Keratinocyte (primary cell): ENCODE results near the gene MEAK7. TPM values are rescaled to one million over a fixed set of nuclear protein-coding genes. Genes with fewer than 3 reads are reported as not detected.

ENCODE experiments used
- DNase-seq: peaks from one replicate; pipeline ENCODE4 v3.0.0-alpha.2; 2011; ENCODE audit warnings: low read depth, missing footprints, low spot score
- FAIRE-seq: peaks from 2 replicates; lab custom pipeline; 2011; peaks lifted over from hg19 to GRCh38; lab: Jason Lieb, UNC
- H2AFZ ChIP-seq: 2 replicates; pipeline ENCODE4 v1.6.0; 2012; ENCODE audit warnings: low read length, control low read depth, inconsistent platforms; ENCODE audit not compliant: control insufficient read depth
- H3K27ac ChIP-seq: 2 replicates; pipeline ENCODE4 v1.5.1; 2011; ENCODE audit warnings: low read length; ENCODE audit not compliant: control insufficient read depth, insufficient read depth
- H3K27me3 ChIP-seq: 3 replicates; pipeline ENCODE4 v1.6.0; 2011; ENCODE audit warnings: low read length; ENCODE audit not compliant: control insufficient read depth, insufficient read depth; ENCODE audit errors: extremely low read depth
- H3K36me3 ChIP-seq, 2 experiments: 2 replicates in 1 of 2; 3 replicates in 1 of 2; pipeline ENCODE4 v1.5.1; 2011; ENCODE audit warnings: low read length in 2 of 2, mild to moderate bottlenecking in 1 of 2; ENCODE audit not compliant: control insufficient read depth in 2 of 2, insufficient read depth in 2 of 2; ENCODE audit errors: extremely low read depth in 1 of 2
- H3K4me1 ChIP-seq: 3 replicates; pipeline ENCODE4 v1.5.1; 2011; ENCODE audit warnings: low read length; ENCODE audit not compliant: control insufficient read depth, insufficient read depth; ENCODE audit errors: extremely low read depth
- H3K4me2 ChIP-seq: 3 replicates; pipeline ENCODE4 v1.6.0; 2011; ENCODE audit warnings: low read depth, low read length; ENCODE audit not compliant: control insufficient read depth, insufficient read depth; ENCODE audit errors: extremely low read depth
- H3K4me3 ChIP-seq, 3 experiments: fragments of 200-600 bp in 1 of 3; sonication (generic) in 1 of 3; 2 replicates in 2 of 3; 3 replicates in 1 of 3; pipeline ENCODE4 v1.5.1; 2011 to 2016; ENCODE audit warnings: low read length in 3 of 3, mild to moderate bottlenecking in 3 of 3, control low read depth in 2 of 3, inconsistent platforms in 1 of 3, low read depth in 1 of 3, mixed read lengths in 1 of 3, mixed run types in 1 of 3, moderate library complexity in 1 of 3; ENCODE audit not compliant: control insufficient read depth in 2 of 3, insufficient read depth in 2 of 3; ENCODE audit errors: extremely low read depth in 1 of 3
- H3K79me2 ChIP-seq: 2 replicates; pipeline ENCODE4 v1.6.0; 2012; ENCODE audit warnings: low read length; ENCODE audit not compliant: control insufficient read depth, insufficient read depth
- H3K9ac ChIP-seq: 3 replicates; pipeline ENCODE4 v1.6.0; 2011; ENCODE audit warnings: low read length; ENCODE audit not compliant: control insufficient read depth, insufficient read depth; ENCODE audit errors: extremely low read depth
- H3K9me1 ChIP-seq: 3 replicates; pipeline ENCODE4 v1.6.0; 2011; ENCODE audit warnings: low read length; ENCODE audit not compliant: control insufficient read depth, insufficient read depth; ENCODE audit errors: extremely low read depth
- H3K9me3 ChIP-seq: 2 replicates; pipeline ENCODE4 v1.5.1; 2012; ENCODE audit warnings: low read depth, low read length; ENCODE audit not compliant: control insufficient read depth
- H4K20me1 ChIP-seq: 3 replicates; pipeline ENCODE4 v1.6.0; 2011; ENCODE audit warnings: low read length; ENCODE audit not compliant: control insufficient read depth, insufficient read depth; ENCODE audit errors: extremely low read depth
- EZH2 ChIP-seq: IDR thresholded peaks from one replicate; pipeline ENCODE4 v1.6.1; 2012; ENCODE audit warnings: inconsistent platforms, mild to moderate bottlenecking, low read length, moderate library complexity
- dilution Hi-C: fragments of 300-500 bp; cut with MboI; formaldehyde crosslinking; loops from one replicate; pipeline ENCODE4 v1.7.0; 2020; ENCODE audit warnings: low sequenced_read_pairs; ENCODE audit not compliant: extremely low pct_ligation_motif_present
- polyA plus RNA-seq, 5 experiments: library from polyadenylated mRNA; depleted of rRNA in 3 of 5; stranded (reverse) in 3 of 5; stranded (forward) in 1 of 5; unstranded in 1 of 5; fragments of >200 nt; gene quantifications; 1 replicate in 1 of 5; 2 replicates in 3 of 5; 3 replicates in 1 of 5; pipeline versions ENCODE4 v1.2.1 to v1.2.3, GENCODE V29; 2011 to 2012; ENCODE audit warnings: missing spikeins in 2 of 5, low read depth in 1 of 5, low replicate concordance in 1 of 5
- TF ChIP-seq, protein P1 (sequence below), 3 experiments: IDR thresholded peaks in 1 of 3; conservative IDR thresholded peaks in 1 of 3; optimal IDR thresholded peaks in 1 of 3; 2 replicates in 2 of 3; 3 replicates in 1 of 3; pipeline versions ENCODE3 to v1.5.1; 2011; ENCODE audit warnings: low read length in 3 of 3, mild to moderate bottlenecking in 3 of 3, moderate library complexity in 2 of 3, control low read depth in 1 of 3, inconsistent platforms in 1 of 3; ENCODE audit not compliant: insufficient read depth in 2 of 3; ENCODE audit errors: extremely low read depth in 1 of 3

Gene MEAK7
- polyA plus RNA-seq, 1 donor (not counting 4 experiments of a cell fraction or from before 2014, with no cell fraction given): 81.0 TPM

DNA sequence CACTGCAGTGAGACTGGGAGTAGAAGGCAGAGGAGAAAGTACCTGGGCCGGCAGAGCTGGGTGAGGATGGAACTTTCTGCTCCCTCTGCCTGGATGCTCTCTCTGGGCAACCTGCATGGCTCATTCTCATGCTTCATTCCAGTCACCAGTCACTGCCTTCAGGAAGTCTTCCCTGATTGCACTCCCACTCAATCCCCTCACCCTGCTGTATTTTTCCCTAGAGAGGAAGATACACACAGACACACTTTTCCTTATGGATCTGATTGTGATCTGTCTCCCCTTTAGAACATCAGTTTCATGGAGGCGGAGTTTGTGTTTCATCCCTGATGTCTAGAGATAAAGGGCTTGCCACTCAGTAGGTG lies 44.9 kb downstream of the MEAK7 start:
- Histone ChIP-seq H3K9me3 (no peaks in the 10 kb centered on the region), H3K9me1 (no peaks in the 10 kb centered on the region), H3K4me2 (no peak overlapping the region), H3K27ac (no peak overlapping the region), H3K27me3 (no peaks in the 10 kb centered on the region), H3K4me3 (no peak overlapping the region), H3K79me2 (peaks cover 4% of the 10 kb centered on the region), H3K36me3 (peaks cover 29 to 44% of the 10 kb centered on the region in 2 experiments), H3K4me1 (no peaks in the 10 kb centered on the region), H3K9ac (no peak overlapping the region), H4K20me1 (no peaks in the 10 kb centered on the region), H2AFZ (no peak overlapping the region)
- dilution Hi-C loops: no loop called here
- TF ChIP-seq, protein P1, sequence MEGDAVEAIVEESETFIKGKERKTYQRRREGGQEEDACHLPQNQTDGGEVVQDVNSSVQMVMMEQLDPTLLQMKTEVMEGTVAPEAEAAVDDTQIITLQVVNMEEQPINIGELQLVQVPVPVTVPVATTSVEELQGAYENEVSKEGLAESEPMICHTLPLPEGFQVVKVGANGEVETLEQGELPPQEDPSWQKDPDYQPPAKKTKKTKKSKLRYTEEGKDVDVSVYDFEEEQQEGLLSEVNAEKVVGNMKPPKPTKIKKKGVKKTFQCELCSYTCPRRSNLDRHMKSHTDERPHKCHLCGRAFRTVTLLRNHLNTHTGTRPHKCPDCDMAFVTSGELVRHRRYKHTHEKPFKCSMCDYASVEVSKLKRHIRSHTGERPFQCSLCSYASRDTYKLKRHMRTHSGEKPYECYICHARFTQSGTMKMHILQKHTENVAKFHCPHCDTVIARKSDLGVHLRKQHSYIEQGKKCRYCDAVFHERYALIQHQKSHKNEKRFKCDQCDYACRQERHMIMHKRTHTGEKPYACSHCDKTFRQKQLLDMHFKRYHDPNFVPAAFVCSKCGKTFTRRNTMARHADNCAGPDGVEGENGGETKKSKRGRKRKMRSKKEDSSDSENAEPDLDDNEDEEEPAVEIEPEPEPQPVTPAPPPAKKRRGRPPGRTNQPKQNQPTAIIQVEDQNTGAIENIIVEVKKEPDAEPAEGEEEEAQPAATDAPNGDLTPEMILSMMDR (optimal IDR thresholded peaks at IDR 0.05 in 1 of 3, IDR thresholded peaks at IDR 0.05 in 1 of 3, conservative IDR thresholded peaks at IDR 0.05 in 1 of 3; ENCODE audit: extremely low read depth in 1 of 3, insufficient read depth in 2 of 3, low read length in 3 of 3): no peak
- TF ChIP-seq EZH2: no peak
- no peak for DNase-seq
- FAIRE-seq: no peak

DNA sequence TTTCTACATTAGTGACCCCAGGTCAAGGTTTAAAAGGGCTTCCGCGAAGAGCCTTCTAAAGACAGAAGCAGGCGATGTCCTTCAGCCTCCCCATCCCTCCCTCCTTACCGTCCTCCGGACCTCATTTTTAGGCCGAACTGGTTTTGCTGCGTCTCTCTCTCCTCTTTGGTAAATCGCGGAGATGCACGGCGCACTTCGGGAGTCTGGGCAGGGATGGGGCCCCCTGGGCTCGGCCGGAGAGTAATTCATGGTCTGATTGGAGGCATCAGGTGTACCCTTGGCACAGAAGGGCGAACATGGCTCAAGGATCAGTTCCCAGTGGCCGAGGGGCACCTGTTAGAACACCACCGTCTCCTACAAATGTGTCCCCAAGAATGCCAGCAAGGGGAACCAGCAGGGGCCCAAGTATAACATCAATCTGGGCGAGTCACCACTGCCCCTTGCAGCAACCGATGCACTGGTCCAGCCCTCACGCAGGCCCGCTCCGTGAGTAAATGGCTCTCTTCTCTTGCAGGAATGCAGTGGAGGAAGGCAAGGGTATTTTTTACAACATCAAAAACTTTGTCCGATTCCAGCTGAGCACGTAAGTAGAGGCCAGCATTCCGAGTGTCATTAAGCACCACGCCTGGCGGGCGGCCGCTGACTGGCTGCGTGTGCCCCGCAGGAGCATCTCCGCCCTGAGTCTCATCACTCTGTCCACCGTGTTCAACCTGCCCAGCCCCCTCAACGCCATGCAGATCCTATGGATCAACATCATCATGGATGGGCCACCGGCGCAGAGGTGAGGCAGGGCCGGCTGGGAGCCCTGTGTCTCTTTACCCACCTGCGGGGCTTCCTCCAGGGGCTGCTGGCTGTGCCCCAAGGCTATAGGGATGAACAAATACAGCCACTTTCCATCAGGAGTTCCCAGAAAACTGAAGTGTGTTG lies 45.6 kb downstream of the MEAK7 start:
- no peaks in the 10 kb centered on the region for H3K4me1 ChIP-seq
- H3K4me3 ChIP-seq: no peak overlapping the region
- H3K36me3 ChIP-seq: peaks cover 25 to 42% of the 10 kb centered on the region in 2 experiments
- FAIRE-seq (no peak), DNase-seq (no peak)
- H3K9ac ChIP-seq: no peak overlapping the region
- peaks cover 3% of the 10 kb centered on the region for H3K79me2 ChIP-seq
- no peak overlapping the region for H2AFZ ChIP-seq
- no peaks in the 10 kb centered on the region for H3K9me3 ChIP-seq
- H4K20me1 ChIP-seq: no peaks in the 10 kb centered on the region
- no peak overlapping the region for H3K27ac ChIP-seq
- H3K9me1 ChIP-seq: no peaks in the 10 kb centered on the region
- no peaks in the 10 kb centered on the region for H3K27me3 ChIP-seq
- H3K4me2 ChIP-seq: no peak overlapping the region
- dilution Hi-C loops: no loop called here
- TF ChIP-seq, protein P1 (optimal IDR thresholded peaks at IDR 0.05 in 1 of 3, IDR thresholded peaks at IDR 0.05 in 1 of 3, conservative IDR thresholded peaks at IDR 0.05 in 1 of 3; ENCODE audit: extremely low read depth in 1 of 3, insufficient read depth in 2 of 3, low read length in 3 of 3): no peak
- TF ChIP-seq EZH2: no peak
